ENCODE results near the gene CTIF.

CTIF gene

GRCh38 chr18:48843162-48843561 is 304.3 kb downstream of the CTIF start:
- Histone ChIP-seq H3K27me3 (replicated peaks; ENCODE audit: insufficient read depth, low read length) (no peaks in the 10 kb centered on the region), H3K9ac (ENCODE audit: low read length) (no peak overlapping the region), H3K4me1 (ENCODE audit: low read length) (no peaks in the 10 kb centered on the region), H3K9me3 (replicated peaks; ENCODE audit: insufficient read depth, low read length) (no peaks in the 10 kb centered on the region), H3F3A (ENCODE audit: insufficient read depth, low read length) (no peaks in the 10 kb centered on the region), H3K4me3 (ENCODE audit: low read length) (no peak overlapping the region), H4K20me1 (ENCODE audit: insufficient read depth, low read length) (no peaks in the 10 kb centered on the region), H3K4me2 (ENCODE audit: low read depth, low read length) (no peak overlapping the region), H3K79me2 (ENCODE audit: low read length) (no peaks in the 10 kb centered on the region), H3K9me2 (replicated peaks; ENCODE audit: insufficient read depth, low read length) (no peaks in the 10 kb centered on the region), H3K27ac (ENCODE audit: low read length) (no peak overlapping the region), H3K36me3 (replicated peaks; ENCODE audit: insufficient read depth, low read length) (no peaks in the 10 kb centered on the region), H2AFZ (ENCODE audit: low read length) (no peak overlapping the region)
- DNase-seq = no peak
- TF ChIP-seq EZH2 (optimal IDR thresholded peaks at IDR 0.05; ENCODE audit: low read depth, low read length) = no peak
- TF ChIP-seq EZH2phosphoT487 (IDR thresholded peaks at IDR 0.05; ENCODE audit: low read length) = no peak
- TF ChIP-seq CTCF (IDR thresholded peaks at IDR 0.05; ENCODE audit: low read length) = no peak

GRCh38 chr18:48843596-48843995 is 304.8 kb downstream of the CTIF start:
- no peak overlapping the region for H3K4me3 ChIP-seq (ENCODE audit: low read length)
- no peaks in the 10 kb centered on the region for H3K9me2 ChIP-seq (replicated peaks; ENCODE audit: insufficient read depth, low read length)
- no peaks in the 10 kb centered on the region for H3K79me2 ChIP-seq (ENCODE audit: low read length)
- no peaks in the 10 kb centered on the region for H3K4me1 ChIP-seq (ENCODE audit: low read length)
- H3K27me3 ChIP-seq (replicated peaks; ENCODE audit: insufficient read depth, low read length) = no peaks in the 10 kb centered on the region
- H3K4me2 ChIP-seq (ENCODE audit: low read depth, low read length) = no peak overlapping the region
- no peaks in the 10 kb centered on the region for H3F3A ChIP-seq (ENCODE audit: insufficient read depth, low read length)
- H3K36me3 ChIP-seq (replicated peaks; ENCODE audit: insufficient read depth, low read length) = no peaks in the 10 kb centered on the region
- H4K20me1 ChIP-seq (ENCODE audit: insufficient read depth, low read length) = no peaks in the 10 kb centered on the region
- H3K9ac ChIP-seq (ENCODE audit: low read length) = no peak overlapping the region
- no peaks in the 10 kb centered on the region for H3K9me3 ChIP-seq (replicated peaks; ENCODE audit: insufficient read depth, low read length)
- DNase-seq = no peak
- H3K27ac ChIP-seq (ENCODE audit: low read length) = no peak overlapping the region
- TF ChIP-seq CTCF (IDR thresholded peaks at IDR 0.05; ENCODE audit: low read length) (no peak), EZH2phosphoT487 (IDR thresholded peaks at IDR 0.05; ENCODE audit: low read length) (no peak), EZH2 (optimal IDR thresholded peaks at IDR 0.05; ENCODE audit: low read depth, low read length) (no peak)
- no peak overlapping the region for H2AFZ ChIP-seq (ENCODE audit: low read length)

GRCh38 chr18:48844271-48844670 is 305.4 kb downstream of the CTIF start:
- Histone ChIP-seq H3K27ac (ENCODE audit: low read length) (no peak overlapping the region), H3K4me2 (ENCODE audit: low read depth, low read length) (no peak overlapping the region), H3K27me3 (replicated peaks; ENCODE audit: insufficient read depth, low read length) (no peaks in the 10 kb centered on the region), H3F3A (ENCODE audit: insufficient read depth, low read length) (no peaks in the 10 kb centered on the region), H3K79me2 (ENCODE audit: low read length) (no peaks in the 10 kb centered on the region), H3K9me2 (replicated peaks; ENCODE audit: insufficient read depth, low read length) (no peaks in the 10 kb centered on the region), H2AFZ (ENCODE audit: low read length) (no peak overlapping the region), H3K36me3 (replicated peaks; ENCODE audit: insufficient read depth, low read length) (no peaks in the 10 kb centered on the region), H3K9me3 (replicated peaks; ENCODE audit: insufficient read depth, low read length) (no peaks in the 10 kb centered on the region), H3K9ac (ENCODE audit: low read length) (no peak overlapping the region), H3K4me1 (ENCODE audit: low read length) (no peaks in the 10 kb centered on the region), H3K4me3 (ENCODE audit: low read length) (no peak overlapping the region), H4K20me1 (ENCODE audit: insufficient read depth, low read length) (no peaks in the 10 kb centered on the region)
- TF ChIP-seq CTCF (IDR thresholded peaks at IDR 0.05; ENCODE audit: low read length) = no peak
- TF ChIP-seq EZH2 (optimal IDR thresholded peaks at IDR 0.05; ENCODE audit: low read depth, low read length) = no peak
- TF ChIP-seq EZH2phosphoT487 (IDR thresholded peaks at IDR 0.05; ENCODE audit: low read length) = no peak
- no peak for DNase-seq

Data from MM.1S (cell line).